H1 (cell line): Measurements from ENCODE around the gene TGM4. TPM values are rescaled to one million over a fixed set of nuclear protein-coding genes. Genes with fewer than 3 reads are reported as not detected.
"Not testable (repeated sequence)": the region's sequence is repeated elsewhere in the genome, so short reads cannot be mapped to it uniquely, and the experiment has no call there.

Experiments used
- CTCF ChIA-PET: fragments of 300-600 bp; sonication (Branson Sonifier 250); formaldehyde crosslinking; loops from one replicate; lab custom pipeline; 2021; ENCODE audit not compliant: partially characterized antibody; lab: Charles Lee
- POLR2A ChIA-PET: fragments of 300-600 bp; sonication (Branson Sonifier 250); formaldehyde crosslinking; loops from one replicate; lab custom pipeline; 2021; ENCODE audit warnings: inconsistent platforms; ENCODE audit not compliant: partially characterized antibody; lab: Charles Lee
- DNase-seq, 2 experiments: peaks; one replicate each; pipeline versions ENCODE4 v3.0.0 to v3.0.0-alpha.2; 2010 to 2022; ENCODE audit warnings: low spot score in 2 of 2, low read depth in 1 of 2, mixed read lengths in 1 of 2
- FAIRE-seq: peaks from 2 replicates; lab custom pipeline; 2011; peaks lifted over from hg19 to GRCh38; lab: Jason Lieb, UNC
- H2AFZ ChIP-seq: 2 replicates; pipeline ENCODE4 v1.8.1; 2012; ENCODE audit warnings: low read length, inconsistent platforms
- H2AK5ac ChIP-seq: 2 replicates; pipeline ENCODE4 v1.6.1; 2013; ENCODE audit warnings: low read depth, low read length
- H2BK120ac ChIP-seq: replicated peaks from 2 replicates; pipeline ENCODE3; 2013; ENCODE audit warnings: low read depth, low read length, inconsistent platforms
- H2BK12ac ChIP-seq: 2 replicates; pipeline ENCODE4 v1.6.1; 2013; ENCODE audit warnings: low read depth, low read length
- H2BK15ac ChIP-seq: 2 replicates; pipeline ENCODE4 v1.6.1; 2013; ENCODE audit warnings: low read length
- H2BK20ac ChIP-seq: 2 replicates; pipeline ENCODE4 v1.6.1; 2013; ENCODE audit warnings: low read length
- H2BK5ac ChIP-seq: 2 replicates; pipeline ENCODE4 v1.6.1; 2013; ENCODE audit warnings: low read depth, low read length
- H3K14ac ChIP-seq: 2 replicates; pipeline ENCODE4 v1.6.1; 2013; ENCODE audit warnings: inconsistent platforms; ENCODE audit not compliant: insufficient read length
- H3K18ac ChIP-seq: 2 replicates; pipeline ENCODE4 v1.6.1; 2013; ENCODE audit warnings: low read length; ENCODE audit errors: extremely low read depth
- H3K23ac ChIP-seq: 2 replicates; pipeline ENCODE4 v1.6.1; 2013; ENCODE audit warnings: inconsistent platforms; ENCODE audit not compliant: insufficient read length
- H3K23me2 ChIP-seq: 2 replicates; pipeline ENCODE4 v1.6.1; 2013; ENCODE audit warnings: low read depth, low read length
- H3K27ac ChIP-seq: 2 replicates; pipeline ENCODE4 v1.6.1; 2011; ENCODE audit warnings: low read depth, low read length, inconsistent platforms
- H3K27me3 ChIP-seq, 4 experiments: replicated peaks in 1 of 4; 1 replicate in 1 of 4; 2 replicates in 3 of 4; pipeline versions ENCODE4 v1.6.1 to v1.8.1; 2011 to 2013; ENCODE audit warnings: low read length in 3 of 4, mild to moderate bottlenecking in 3 of 4, inconsistent platforms in 2 of 4, mixed read lengths in 2 of 4, moderate library complexity in 1 of 4; ENCODE audit not compliant: control insufficient read depth in 3 of 4, insufficient read depth in 3 of 4; ENCODE audit errors: extremely low read depth in 1 of 4
- H3K36me3 ChIP-seq, 4 experiments: 2 replicates each; pipeline versions ENCODE4 v1.6.1 to v1.8.1; 2011 to 2013; ENCODE audit warnings: mild to moderate bottlenecking in 4 of 4, low read length in 3 of 4, moderate library complexity in 2 of 4, control low read depth in 1 of 4, inconsistent platforms in 1 of 4; ENCODE audit not compliant: insufficient read depth in 4 of 4, control insufficient read depth in 2 of 4
- H3K4ac ChIP-seq: replicated peaks from 2 replicates; pipeline ENCODE3; 2013; ENCODE audit warnings: low read length, low read depth, mixed read lengths, inconsistent platforms; ENCODE audit not compliant: insufficient read length
- H3K4me1 ChIP-seq, 4 experiments: replicated peaks in 1 of 4; 1 replicate in 1 of 4; 2 replicates in 3 of 4; pipeline versions ENCODE4 v1.6.1 to v1.8.1; 2011 to 2013; ENCODE audit warnings: low read length in 3 of 4, inconsistent platforms in 2 of 4, mixed read lengths in 1 of 4; ENCODE audit not compliant: insufficient read depth in 4 of 4, control insufficient read depth in 3 of 4
- H3K4me2 ChIP-seq, 2 experiments: 2 replicates each; pipeline versions ENCODE4 v1.6.1 to v1.8.1; 2011 to 2013; ENCODE audit warnings: low read depth in 2 of 2, low read length in 2 of 2, control low read depth in 1 of 2, inconsistent platforms in 1 of 2, mild to moderate bottlenecking in 1 of 2; ENCODE audit not compliant: insufficient read depth in 1 of 2
- H3K4me3 ChIP-seq, 4 experiments: fragments of 200-600, 300-600 bp in 1 of 4; sonication (generic), shearing (Covaris generic), sonication (Bioruptor Twin) in 1 of 4; 2 replicates each; pipeline versions ENCODE4 v1.5.1 to v1.8.1; 2011 to 2016; ENCODE audit warnings: low read length in 4 of 4, low read depth in 3 of 4, control low read depth in 2 of 4, inconsistent platforms in 2 of 4, mild to moderate bottlenecking in 2 of 4, mixed read lengths in 1 of 4, moderate library complexity in 1 of 4; ENCODE audit not compliant: insufficient read depth in 2 of 4; ENCODE audit errors: extremely low read depth in 1 of 4
- H3K56ac ChIP-seq: replicated peaks from 2 replicates; pipeline ENCODE3; 2013; ENCODE audit warnings: low read depth, mild to moderate bottlenecking, mixed read lengths, low read length, inconsistent platforms; ENCODE audit not compliant: insufficient read length
- H3K79me1 ChIP-seq: 2 replicates; pipeline ENCODE4 v1.6.1; 2013; ENCODE audit warnings: low read depth, low read length, control low read depth
- H3K79me2 ChIP-seq, 2 experiments: 2 replicates each; pipeline versions ENCODE4 v1.6.1 to v1.8.1; 2012 to 2013; ENCODE audit warnings: low read length in 2 of 2, mild to moderate bottlenecking in 2 of 2, inconsistent platforms in 1 of 2; ENCODE audit not compliant: insufficient read depth in 2 of 2, control insufficient read depth in 1 of 2
- H3K9ac ChIP-seq, 4 experiments: replicated peaks in 1 of 4; 1 replicate in 1 of 4; 2 replicates in 3 of 4; pipeline versions ENCODE4 v1.6.1 to v1.8.1; 2011 to 2013; ENCODE audit warnings: low read depth in 3 of 4, low read length in 3 of 4, control low read depth in 2 of 4, mild to moderate bottlenecking in 2 of 4, moderate library complexity in 2 of 4, inconsistent platforms in 1 of 4; ENCODE audit errors: extremely low read depth in 1 of 4
- H3K9me3 ChIP-seq, 2 experiments: 2 replicates each; pipeline versions ENCODE4 v1.6.1 to v1.8.1; 2012 to 2013; ENCODE audit warnings: mild to moderate bottlenecking in 2 of 2, moderate library complexity in 2 of 2, control low read depth in 1 of 2, inconsistent platforms in 1 of 2, low read depth in 1 of 2, low read length in 1 of 2, mixed read lengths in 1 of 2; ENCODE audit not compliant: insufficient read depth in 2 of 2
- H4K20me1 ChIP-seq, 2 experiments: replicated peaks in 1 of 2; 2 replicates each; pipeline versions ENCODE3 to v1.8.1; 2011 to 2013; ENCODE audit warnings: inconsistent platforms in 2 of 2, low read length in 2 of 2, mild to moderate bottlenecking in 1 of 2; ENCODE audit not compliant: insufficient read depth in 2 of 2, control insufficient read depth in 1 of 2
- H4K5ac ChIP-seq: 2 replicates; pipeline ENCODE4 v1.6.1; 2013; ENCODE audit warnings: low read length, low read depth, mixed read lengths, inconsistent platforms; ENCODE audit not compliant: insufficient read length
- H4K8ac ChIP-seq: 2 replicates; pipeline ENCODE4 v1.8.0; 2013; ENCODE audit warnings: mild to moderate bottlenecking, moderate library complexity, low read length, inconsistent platforms; ENCODE audit not compliant: insufficient read depth; ENCODE audit errors: extremely low read depth
- H4K91ac ChIP-seq: replicated peaks from 2 replicates; pipeline ENCODE3; 2013; ENCODE audit warnings: low read length, mixed read lengths, inconsistent platforms; ENCODE audit not compliant: insufficient read length
- KDM1A ChIP-seq: fragments of 200-600, 300-600 bp; sonication (generic); IDR thresholded peaks from 2 replicates; pipeline ENCODE4 v1.7.1; 2016; ENCODE audit warnings: mild to moderate bottlenecking, low read length, borderline replicate concordance
- WGBS, 2 experiments: shearing (Covaris generic) in 1 of 2; methylation state at CpG; one replicate each; pipeline versions ENCODE4 v1.1.6 to v1.1.7; 2013 to 2015; ENCODE audit warnings: low lambda C conversion rate in 2 of 2, mixed read lengths in 2 of 2, inconsistent platforms in 1 of 2, low coverage in 1 of 2, missing lambda C conversion rate in 1 of 2; ENCODE audit not compliant: insufficient replicate concordance in 2 of 2, insufficient coverage in 1 of 2, insufficient read length in 1 of 2; ENCODE audit errors: extremely low coverage in 1 of 2, missing lambda C conversion rate in 1 of 2; 5-methylcytosine and 5-hydroxymethylcytosine counted together
- polyA plus RNA-seq, 7 experiments: library from polyadenylated mRNA; depleted of rRNA in 3 of 7; stranded (reverse) in 5 of 7; unstranded in 2 of 7; fragments of >200 nt in 5 of 7; fragments of 200-250 nt in 2 of 7; gene quantifications; 1 replicate in 5 of 7; 2 replicates in 1 of 7; 4 replicates in 1 of 7; pipeline versions ENCODE4 v1.2.1 to v1.2.3, GENCODE V29; 2011 to 2013; ENCODE audit warnings: missing spikeins in 2 of 7, mixed read lengths in 2 of 7
- total RNA-seq: library from RNA; stranded (reverse); fragmentation: NEBNext Ultra II Directional; extraction: Animal tissue kit (Norgen Biotek cat#: 25700); gene quantifications from 2 replicates; pipeline ENCODE4 v1.2.1, GENCODE V29; 2021

TGM4 gene
- total and polyA plus RNA-seq, 2 of the 8 experiments (the other 6 are each of a cell fraction or from before 2014, with no cell fraction given): 0.02 TPM; not detected in 1

DNA sequence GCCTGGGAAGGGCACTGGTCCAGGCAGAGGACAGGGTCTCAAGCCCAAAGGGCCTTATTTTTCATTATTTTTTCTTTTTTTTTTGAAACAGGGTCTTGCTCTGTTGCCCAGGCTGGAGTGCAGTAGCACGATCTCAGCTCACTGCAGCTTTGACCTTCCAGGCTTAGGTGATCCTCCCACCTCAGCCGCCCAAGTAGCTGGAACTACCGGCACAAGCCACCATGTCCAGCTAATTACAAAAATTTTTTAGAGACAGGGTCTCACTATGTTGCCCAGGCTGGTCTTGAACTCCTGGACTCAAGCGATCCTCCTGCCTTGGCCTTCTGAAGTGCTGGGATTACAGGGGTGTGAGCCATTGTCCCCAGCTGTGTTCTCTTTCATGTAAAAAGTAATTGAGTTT, 75.4 kb downstream of the TGM4 start:
- H3K9me3 ChIP-seq, H3K4me2 ChIP-seq, DNase-seq, H3K14ac ChIP-seq, H2BK5ac ChIP-seq, H3K4me1 ChIP-seq, H3K23me2 ChIP-seq, H3K56ac ChIP-seq, H2BK12ac ChIP-seq, H3K27me3 ChIP-seq, H2BK120ac ChIP-seq, H2BK20ac ChIP-seq, H3K36me3 ChIP-seq, H3K9ac ChIP-seq, H2AFZ ChIP-seq, H3K4me3 ChIP-seq, H2BK15ac ChIP-seq, H4K91ac ChIP-seq, H2AK5ac ChIP-seq, H3K27ac ChIP-seq, H3K4ac ChIP-seq, H3K18ac ChIP-seq, FAIRE-seq, H3K23ac ChIP-seq, H4K5ac ChIP-seq, H4K8ac ChIP-seq: not testable (repeated sequence)
- ChIA-PET CTCF (interaction anchor here (0.6 to 1.1 kb wide), 3 partner anchors 13 to 83 kb away, joined by 3 to 4 read pairs (median 3); no protein-coding TSS in a partner anchor), POLR2A (interaction anchor here (1.1 kb wide), 1 partner anchor 13 kb away, joined by 3 read pairs; no protein-coding TSS in a partner anchor)
- peak; percentile 55; the same call in 1 of the 2 replicates for TF ChIP-seq KDM1A
- Histone ChIP-seq H3K79me1 (peaks cover 12% of the 10 kb centered on the region), H3K79me2 (peaks cover 4 to 16% of the 10 kb centered on the region in 2 experiments; a peak in 2 of 4 replicates), H4K20me1 (peaks cover 0 to 11% of the 10 kb centered on the region in 2 experiments)
- WGBS, 2 experiments: 95% methylated on average over 4 of the region's 4 CpGs; no CpG with 5 or more reads in 1 of the 2 experiments
